Activated naive CD8-positive, alpha-beta T cell treated with anti-CD3 and anti-CD28 coated beads, Interleukin-2, amount 50 U/mL, for 24 hours (primary cell): ENCODE results near the gene PROM1.

ENCODE experiments used
- ATAC-seq: fragments of 150-1000 bp; cut with Tn5 transposase; one replicate; pipeline ENCODE4 v1.10.0; 2021
- DNase-seq: peaks from one replicate; pipeline ENCODE4 v3.0.0; 2021
- H3K27ac Mint-ChIP-seq: one replicate; pipeline ENCODE4 v1.8.0; 2021; ENCODE audit warnings: mild to moderate bottlenecking, mixed read lengths
- H3K27me3 Mint-ChIP-seq: one replicate; pipeline ENCODE4 v1.8.0; 2021; ENCODE audit warnings: mixed read lengths
- H3K36me3 Mint-ChIP-seq: one replicate; pipeline ENCODE4 v1.8.0; 2021; ENCODE audit warnings: low read depth, mixed read lengths
- H3K4me1 Mint-ChIP-seq: one replicate; pipeline ENCODE4 v1.8.0; 2021; ENCODE audit warnings: mixed read lengths
- H3K4me3 Mint-ChIP-seq: one replicate; pipeline ENCODE4 v1.8.0; 2021; ENCODE audit warnings: mild to moderate bottlenecking, moderate library complexity, mixed read lengths
- H3K9me3 Mint-ChIP-seq: one replicate; pipeline ENCODE4 v1.8.0; 2021; ENCODE audit warnings: mixed read lengths

PROM1 gene

GRCh38 chr4:15953625-15954024 lies 130.2 kb downstream of the PROM1 start:
- Mint-ChIP-seq H3K36me3 (peaks cover 2% of the 10 kb centered on the region), H3K27ac (no peak overlapping the region), H3K9me3 (peaks cover 5% of the 10 kb centered on the region), H3K27me3 (no peaks in the 10 kb centered on the region), H3K4me3 (no peak overlapping the region), H3K4me1 (peaks cover 7% of the 10 kb centered on the region)
- DNase-seq, result no peak
- ATAC-seq, result no peak

DNA sequence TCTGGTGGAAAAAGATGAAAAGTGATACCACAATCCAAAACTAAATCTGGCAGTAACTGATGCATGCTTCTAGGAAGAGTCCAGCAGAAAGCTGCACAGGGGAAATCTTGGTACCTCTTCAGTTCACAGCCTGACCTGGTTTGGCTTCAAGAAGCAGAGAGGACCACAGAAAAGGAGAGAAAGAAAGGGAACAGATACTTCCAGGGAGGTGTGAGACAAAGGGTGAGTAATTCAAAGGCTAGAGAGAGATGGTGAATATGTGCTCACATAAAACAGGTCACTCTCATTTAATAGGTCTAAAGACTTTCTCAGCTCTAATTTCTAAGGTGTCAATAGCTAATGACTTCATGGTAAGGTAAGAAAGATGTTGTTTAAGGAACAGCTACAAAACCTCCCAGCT lies 132.0 kb downstream of the PROM1 start:
- DNase-seq, result no peak
- Mint-ChIP-seq H3K27ac (no peak overlapping the region), H3K4me3 (no peak overlapping the region), H3K9me3 (peaks cover 5% of the 10 kb centered on the region), H3K36me3 (peaks cover 2% of the 10 kb centered on the region), H3K27me3 (no peaks in the 10 kb centered on the region), H3K4me1 (peaks cover 2% of the 10 kb centered on the region)
- ATAC-seq, result no peak

- ATAC-seq (no peak), DNase-seq (no peak)
- Mint-ChIP-seq H3K4me1 (peaks cover 2% of the 10 kb centered on the region), H3K27me3 (no peaks in the 10 kb centered on the region), H3K36me3 (no peaks in the 10 kb centered on the region), H3K9me3 (no peaks in the 10 kb centered on the region), H3K4me3 (no peak overlapping the region), H3K27ac (no peak overlapping the region)
Measured at GRCh38 chr4:15948826-15949225, 135.0 kb downstream of the PROM1 start.

- no peak for DNase-seq
- Mint-ChIP-seq H3K27me3 (no peaks in the 10 kb centered on the region), H3K4me1 (peaks cover 2% of the 10 kb centered on the region), H3K36me3 (no peaks in the 10 kb centered on the region), H3K4me3 (no peak overlapping the region), H3K27ac (no peak overlapping the region), H3K9me3 (no peaks in the 10 kb centered on the region)
- ATAC-seq, result no peak
Measured at GRCh38 chr4:15947684-15948083, 136.1 kb downstream of the PROM1 start.

- Mint-ChIP-seq H3K27me3 (no peaks in the 10 kb centered on the region), H3K27ac (no peak overlapping the region), H3K9me3 (no peaks in the 10 kb centered on the region), H3K4me1 (no peaks in the 10 kb centered on the region), H3K36me3 (no peaks in the 10 kb centered on the region), H3K4me3 (no peak overlapping the region)
- no peak for ATAC-seq
- DNase-seq, result no peak
Measured at GRCh38 chr4:15945516-15945915, 138.3 kb downstream of the PROM1 start.

GRCh38 chr4:15944895-15945294 lies 138.9 kb downstream of the PROM1 start:
- Mint-ChIP-seq H3K4me1 (no peaks in the 10 kb centered on the region), H3K27ac (no peak overlapping the region), H3K9me3 (no peaks in the 10 kb centered on the region), H3K27me3 (peaks cover 3% of the 10 kb centered on the region), H3K4me3 (no peak overlapping the region), H3K36me3 (no peaks in the 10 kb centered on the region)
- ATAC-seq, result no peak
- no peak for DNase-seq

DNA sequence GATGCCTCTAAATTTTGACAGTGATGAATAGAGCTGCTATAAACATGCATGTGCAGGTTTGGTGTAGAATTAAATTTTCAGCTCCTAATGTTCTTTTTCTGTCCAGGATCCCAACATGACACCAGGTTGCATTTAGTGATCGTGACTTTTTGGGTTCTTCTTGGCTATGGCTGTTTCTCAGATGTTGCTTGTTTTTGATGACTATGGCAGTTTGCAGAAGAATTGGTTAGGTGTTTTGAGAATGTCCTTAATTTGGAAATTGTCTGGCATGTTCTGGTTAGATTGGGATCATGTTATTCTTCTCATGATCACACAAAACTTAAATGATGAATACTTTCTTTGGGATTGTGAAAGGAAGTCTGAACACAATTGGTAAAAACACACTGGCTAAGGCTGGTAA lies 141.5 kb downstream of the PROM1 start:
- H3K4me3 Mint-ChIP-seq, result no peak overlapping the region
- peaks cover 3% of the 10 kb centered on the region for H3K27me3 Mint-ChIP-seq
- no peaks in the 10 kb centered on the region for H3K36me3 Mint-ChIP-seq
- ATAC-seq (no peak), DNase-seq (no peak)
- no peaks in the 10 kb centered on the region for H3K9me3 Mint-ChIP-seq
- no peaks in the 10 kb centered on the region for H3K4me1 Mint-ChIP-seq
- no peak overlapping the region for H3K27ac Mint-ChIP-seq

- H3K27me3 Mint-ChIP-seq, result peaks cover 3% of the 10 kb centered on the region
- H3K9me3 Mint-ChIP-seq, result no peaks in the 10 kb centered on the region
- ATAC-seq (no peak), DNase-seq (no peak)
- H3K4me3 Mint-ChIP-seq, result no peak within 1 kb of the TSS
- no peaks in the 10 kb centered on the region for H3K4me1 Mint-ChIP-seq
- H3K36me3 Mint-ChIP-seq, result no peaks in the 10 kb centered on the region
- H3K27ac Mint-ChIP-seq, result no peak within 1 kb of the TSS
Measured at GRCh38 chr4:15938640-15939039, 145.2 kb downstream of the PROM1 start, which contains the start of gene FGFBP1. Gene FGFBP1 (minus strand): TSS chr4:15938740. CDS start chr4:15936632, 2,108 bp downstream.

- Mint-ChIP-seq H3K4me1 (no peaks in the 10 kb centered on the region), H3K27me3 (peaks cover 3% of the 10 kb centered on the region), H3K9me3 (no peaks in the 10 kb centered on the region), H3K27ac (no peak overlapping the region), H3K4me3 (no peak overlapping the region), H3K36me3 (no peaks in the 10 kb centered on the region)
- DNase-seq, result no peak
- ATAC-seq, result no peak
Measured at GRCh38 chr4:15938182-15938581, 145.6 kb downstream of the PROM1 start.

GRCh38 chr4:15936495-15936894 lies 147.3 kb downstream of the PROM1 start:
- no peak overlapping the region for H3K4me3 Mint-ChIP-seq
- no peaks in the 10 kb centered on the region for H3K4me1 Mint-ChIP-seq
- DNase-seq, result no peak
- H3K27me3 Mint-ChIP-seq, result peaks cover 4% of the 10 kb centered on the region
- no peaks in the 10 kb centered on the region for H3K36me3 Mint-ChIP-seq
- no peak for ATAC-seq
- H3K9me3 Mint-ChIP-seq, result no peaks in the 10 kb centered on the region
- no peak overlapping the region for H3K27ac Mint-ChIP-seq

GRCh38 chr4:15935504-15936402 lies 148.1 kb downstream of the PROM1 start:
- DNase-seq (no peak), ATAC-seq (no peak)
- Mint-ChIP-seq H3K27ac (no peak overlapping the region), H3K9me3 (no peaks in the 10 kb centered on the region), H3K36me3 (no peaks in the 10 kb centered on the region), H3K27me3 (peaks cover 4% of the 10 kb centered on the region), H3K4me3 (no peak overlapping the region), H3K4me1 (peaks cover 2% of the 10 kb centered on the region)

DNA sequence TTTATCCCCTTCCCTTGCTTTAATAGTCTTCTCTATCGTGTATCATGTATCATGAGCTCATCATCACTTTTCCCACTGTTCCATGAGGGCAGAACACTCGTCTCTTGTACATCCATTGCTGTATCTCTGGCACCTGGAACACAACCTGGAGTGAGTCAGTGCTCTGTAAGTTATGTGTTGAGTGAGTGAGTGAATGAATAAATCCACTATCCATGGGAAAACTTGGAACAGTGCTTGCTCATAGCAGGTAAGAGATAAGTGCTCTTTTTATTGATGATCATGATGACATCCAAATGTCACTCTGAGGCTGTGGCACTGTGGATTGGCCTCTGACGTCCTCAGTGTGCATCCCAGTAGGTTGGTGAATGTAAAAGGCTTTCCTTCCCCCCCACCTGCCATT lies 149.6 kb downstream of the PROM1 start:
- Mint-ChIP-seq H3K4me3 (no peak overlapping the region), H3K36me3 (no peaks in the 10 kb centered on the region), H3K4me1 (peaks cover 12% of the 10 kb centered on the region), H3K9me3 (no peaks in the 10 kb centered on the region), H3K27ac (no peak overlapping the region), H3K27me3 (peaks cover 2% of the 10 kb centered on the region)
- ATAC-seq (no peak), DNase-seq (no peak)

DNA sequence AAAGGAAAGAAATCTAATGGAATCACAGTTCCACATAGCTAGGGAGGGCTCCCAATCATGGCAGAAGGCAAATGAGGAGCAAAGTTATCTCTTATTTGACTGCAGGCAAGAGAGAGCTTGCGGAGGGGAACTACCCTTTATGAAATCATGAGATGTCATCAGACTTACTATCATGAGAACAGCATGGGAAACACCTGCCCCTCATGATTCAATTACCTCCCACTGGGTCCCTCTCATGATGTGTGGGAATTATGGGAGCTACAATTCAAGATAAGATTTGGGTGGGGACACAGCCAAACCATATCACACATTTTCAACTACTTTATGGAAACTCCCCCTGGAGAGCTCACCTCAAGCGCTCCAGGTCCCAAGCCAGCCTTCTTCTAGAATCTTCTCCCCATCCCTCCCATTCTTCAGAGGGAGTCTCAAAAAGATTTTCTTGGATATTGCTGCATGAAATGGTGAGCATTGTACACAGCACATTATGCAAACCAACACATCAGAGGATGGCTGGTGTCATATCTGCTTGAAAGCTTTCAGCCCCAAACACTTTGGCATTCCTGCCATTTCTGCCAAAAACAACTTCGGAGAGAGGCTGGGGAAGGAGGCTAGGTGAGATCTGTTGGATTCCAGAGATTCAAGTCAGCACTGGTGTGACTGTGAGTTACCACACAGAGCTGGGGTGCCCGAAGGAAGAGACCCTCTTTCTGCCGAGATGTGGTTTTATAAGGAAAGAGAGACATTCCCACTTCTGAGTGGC lies 152.2 kb downstream of the PROM1 start:
- H3K36me3 Mint-ChIP-seq, result no peaks in the 10 kb centered on the region
- H3K27me3 Mint-ChIP-seq, result peaks cover 2% of the 10 kb centered on the region
- no peak overlapping the region for H3K27ac Mint-ChIP-seq
- H3K9me3 Mint-ChIP-seq, result no peaks in the 10 kb centered on the region
- H3K4me3 Mint-ChIP-seq, result no peak overlapping the region
- ATAC-seq, result no peak
- no peak for DNase-seq
- peaks cover 14% of the 10 kb centered on the region for H3K4me1 Mint-ChIP-seq

GRCh38 chr4:15930314-15930713 lies 153.5 kb downstream of the PROM1 start:
- no peaks in the 10 kb centered on the region for H3K36me3 Mint-ChIP-seq
- DNase-seq (no peak), ATAC-seq (no peak)
- no peak overlapping the region for H3K27ac Mint-ChIP-seq
- peaks cover 14% of the 10 kb centered on the region for H3K4me1 Mint-ChIP-seq
- H3K4me3 Mint-ChIP-seq, result no peak overlapping the region
- H3K27me3 Mint-ChIP-seq, result peaks cover 2% of the 10 kb centered on the region
- no peaks in the 10 kb centered on the region for H3K9me3 Mint-ChIP-seq

GRCh38 chr4:15929540-15929939 lies 154.3 kb downstream of the PROM1 start:
- H3K4me3 Mint-ChIP-seq, result no peak overlapping the region
- H3K4me1 Mint-ChIP-seq, result peaks cover 14% of the 10 kb centered on the region
- H3K36me3 Mint-ChIP-seq, result no peaks in the 10 kb centered on the region
- no peak overlapping the region for H3K27ac Mint-ChIP-seq
- H3K27me3 Mint-ChIP-seq, result peaks cover 2% of the 10 kb centered on the region
- no peak for DNase-seq
- ATAC-seq, result peak; percentile 15
- no peaks in the 10 kb centered on the region for H3K9me3 Mint-ChIP-seq
